SK-N-SH treated with all-trans-retinoic acid at 6 μM for 48 hours (cell line): Measurements from ENCODE around the gene IGSF5.

Experiments used
- ATAC-seq: fragments of 200-7000 bp; cut with Tn5 transposase; 3 replicates; pipeline ENCODE4 v1.9.1; 2020; ENCODE audit warnings: mild to moderate bottlenecking, moderate library complexity
- ARNTL ChIP-seq: fragments of 450-650 bp; formaldehyde crosslinking; IDR thresholded peaks from 2 replicates; pipeline ENCODE4 v1.5.0; 2020; ENCODE audit warnings: low read depth, mild to moderate bottlenecking, moderate library complexity, borderline replicate concordance
- CSDC2 ChIP-seq: fragments of 250-450 bp; sonication (Bioruptor Pico); IDR thresholded peaks from 2 replicates; pipeline ENCODE4 v1.5.0; 2020; ENCODE audit warnings: mild to moderate bottlenecking, moderate library complexity
- CSRNP3 ChIP-seq: fragments of 250-450 bp; sonication (Bioruptor Pico); IDR thresholded peaks from 2 replicates; pipeline ENCODE4 v1.5.1; 2021; ENCODE audit warnings: mild to moderate bottlenecking, moderate library complexity
- ESRRG ChIP-seq: fragments of 250-450 bp; sonication (Bioruptor Pico); IDR thresholded peaks from 2 replicates; pipeline ENCODE4 v1.6.1; 2021; ENCODE audit warnings: mild to moderate bottlenecking
- ISL1 ChIP-seq: fragments of 250-450 bp; sonication (Bioruptor Pico); IDR thresholded peaks from 2 replicates; pipeline ENCODE4 v2.1.2; 2022; ENCODE audit warnings: mild to moderate bottlenecking, moderate library complexity
- OSR1 ChIP-seq: fragments of 250-450 bp; sonication (Bioruptor Pico); IDR thresholded peaks from 2 replicates; pipeline ENCODE4 v1.8.0; 2022; ENCODE audit warnings: moderate library complexity, mild to moderate bottlenecking, inconsistent platforms
- POU6F1 ChIP-seq: fragments of 250-450 bp; sonication (Bioruptor Pico); IDR thresholded peaks from 2 replicates; pipeline ENCODE4 v1.8.0; 2021; ENCODE audit warnings: low read depth, mild to moderate bottlenecking, moderate library complexity, borderline replicate concordance
- PPARA ChIP-seq: fragments of 250-450 bp; sonication (Bioruptor Pico); IDR thresholded peaks from 2 replicates; pipeline ENCODE4 v1.5.0; 2020; ENCODE audit warnings: mild to moderate bottlenecking, borderline replicate concordance
- SNAI2 ChIP-seq: fragments of 250-450 bp; sonication (Bioruptor Pico); IDR thresholded peaks from 2 replicates; pipeline ENCODE4 v1.5.0; 2020; ENCODE audit warnings: mild to moderate bottlenecking, moderate library complexity
- TOX ChIP-seq: fragments of 250-450 bp; sonication (Bioruptor Pico); IDR thresholded peaks from 2 replicates; pipeline ENCODE4 v1.8.0; 2021; ENCODE audit warnings: mild to moderate bottlenecking, moderate library complexity, borderline replicate concordance
- ZFP3 ChIP-seq: fragments of 250-450 bp; sonication (Bioruptor Pico); IDR thresholded peaks from 2 replicates; pipeline ENCODE4 v1.5.0; 2020; ENCODE audit warnings: mild to moderate bottlenecking, moderate library complexity
- ZFP30 ChIP-seq: fragments of 450-650 bp; formaldehyde crosslinking; IDR thresholded peaks from 2 replicates; pipeline ENCODE4 v1.5.0; 2022; ENCODE audit warnings: mild to moderate bottlenecking, moderate library complexity
- ZNF70 ChIP-seq: fragments of 450-650 bp; formaldehyde crosslinking; IDR thresholded peaks from 2 replicates; pipeline ENCODE4 v1.5.0; 2020; ENCODE audit warnings: mild to moderate bottlenecking, moderate library complexity
- TF ChIP-seq, protein P1 (sequence below): fragments of 250-450 bp; sonication (Bioruptor Pico); IDR thresholded peaks from 2 replicates; pipeline ENCODE4 v1.5.1; 2020; ENCODE audit warnings: low read depth, mild to moderate bottlenecking, moderate library complexity
- TF ChIP-seq, protein P2 (sequence below): fragments of 250-450 bp; sonication (Bioruptor Pico); IDR thresholded peaks from 2 replicates; pipeline ENCODE4 v1.5.0; 2020; ENCODE audit warnings: mild to moderate bottlenecking, moderate library complexity
- TF ChIP-seq, protein P3 (sequence below): fragments of 250-450 bp; sonication (Bioruptor Pico); IDR thresholded peaks from 2 replicates; pipeline ENCODE4 v1.8.0; 2020; ENCODE audit warnings: mild to moderate bottlenecking, moderate library complexity, borderline replicate concordance

The IGSF5 gene

DNA sequence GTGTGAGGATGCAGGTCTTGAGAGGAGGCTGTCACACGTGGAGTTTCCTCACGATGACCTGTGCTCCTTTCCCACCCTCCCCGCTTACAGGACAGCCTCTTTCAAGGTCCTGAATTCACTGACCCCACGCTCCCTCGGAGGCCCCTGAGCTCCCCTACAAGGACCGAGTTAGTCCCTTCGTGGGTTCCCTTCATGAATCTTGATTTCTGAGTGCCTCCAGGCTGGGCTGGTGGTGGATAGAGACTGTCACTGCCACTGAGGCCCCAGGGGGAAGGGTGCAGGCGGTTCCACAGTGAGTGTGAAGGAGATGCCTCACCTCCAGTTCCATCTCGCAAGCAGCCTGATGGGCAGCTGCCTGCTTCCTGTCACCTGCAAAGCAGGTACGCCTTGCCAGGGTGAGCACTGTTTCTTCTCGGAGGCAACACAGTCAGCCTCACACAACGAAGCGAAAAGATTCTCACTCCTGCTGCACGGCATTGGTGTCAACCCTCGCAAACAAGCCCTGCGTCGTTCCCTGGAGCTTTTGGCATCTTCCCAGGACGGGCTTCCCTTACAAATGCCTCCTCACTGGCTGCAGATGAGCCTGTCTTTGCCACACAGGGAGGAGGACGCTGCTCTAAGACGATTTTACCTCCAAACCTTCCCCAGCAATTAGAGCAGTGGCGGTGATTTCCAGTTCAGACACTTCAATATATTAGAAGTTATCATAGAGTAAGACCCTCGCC is 95.6 kb downstream of the IGSF5 start:
- TF ChIP-seq, protein P1, sequence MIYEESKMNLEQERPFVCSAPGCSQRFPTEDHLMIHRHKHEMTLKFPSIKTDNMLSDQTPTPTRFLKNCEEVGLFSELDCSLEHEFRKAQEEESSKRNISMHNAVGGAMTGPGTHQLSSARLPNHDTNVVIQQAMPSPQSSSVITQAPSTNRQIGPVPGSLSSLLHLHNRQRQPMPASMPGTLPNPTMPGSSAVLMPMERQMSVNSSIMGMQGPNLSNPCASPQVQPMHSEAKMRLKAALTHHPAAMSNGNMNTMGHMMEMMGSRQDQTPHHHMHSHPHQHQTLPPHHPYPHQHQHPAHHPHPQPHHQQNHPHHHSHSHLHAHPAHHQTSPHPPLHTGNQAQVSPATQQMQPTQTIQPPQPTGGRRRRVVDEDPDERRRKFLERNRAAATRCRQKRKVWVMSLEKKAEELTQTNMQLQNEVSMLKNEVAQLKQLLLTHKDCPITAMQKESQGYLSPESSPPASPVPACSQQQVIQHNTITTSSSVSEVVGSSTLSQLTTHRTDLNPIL (CRISPR knock-in tag), result no peak
- no peak for TF ChIP-seq CSRNP3 (CRISPR knock-in tag)
- TF ChIP-seq ISL1, result no peak
- TF ChIP-seq, protein P2, sequence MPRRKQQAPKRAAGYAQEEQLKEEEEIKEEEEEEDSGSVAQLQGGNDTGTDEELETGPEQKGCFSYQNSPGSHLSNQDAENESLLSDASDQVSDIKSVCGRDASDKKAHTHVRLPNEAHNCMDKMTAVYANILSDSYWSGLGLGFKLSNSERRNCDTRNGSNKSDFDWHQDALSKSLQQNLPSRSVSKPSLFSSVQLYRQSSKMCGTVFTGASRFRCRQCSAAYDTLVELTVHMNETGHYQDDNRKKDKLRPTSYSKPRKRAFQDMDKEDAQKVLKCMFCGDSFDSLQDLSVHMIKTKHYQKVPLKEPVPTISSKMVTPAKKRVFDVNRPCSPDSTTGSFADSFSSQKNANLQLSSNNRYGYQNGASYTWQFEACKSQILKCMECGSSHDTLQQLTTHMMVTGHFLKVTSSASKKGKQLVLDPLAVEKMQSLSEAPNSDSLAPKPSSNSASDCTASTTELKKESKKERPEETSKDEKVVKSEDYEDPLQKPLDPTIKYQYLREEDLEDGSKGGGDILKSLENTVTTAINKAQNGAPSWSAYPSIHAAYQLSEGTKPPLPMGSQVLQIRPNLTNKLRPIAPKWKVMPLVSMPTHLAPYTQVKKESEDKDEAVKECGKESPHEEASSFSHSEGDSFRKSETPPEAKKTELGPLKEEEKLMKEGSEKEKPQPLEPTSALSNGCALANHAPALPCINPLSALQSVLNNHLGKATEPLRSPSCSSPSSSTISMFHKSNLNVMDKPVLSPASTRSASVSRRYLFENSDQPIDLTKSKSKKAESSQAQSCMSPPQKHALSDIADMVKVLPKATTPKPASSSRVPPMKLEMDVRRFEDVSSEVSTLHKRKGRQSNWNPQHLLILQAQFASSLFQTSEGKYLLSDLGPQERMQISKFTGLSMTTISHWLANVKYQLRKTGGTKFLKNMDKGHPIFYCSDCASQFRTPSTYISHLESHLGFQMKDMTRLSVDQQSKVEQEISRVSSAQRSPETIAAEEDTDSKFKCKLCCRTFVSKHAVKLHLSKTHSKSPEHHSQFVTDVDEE (CRISPR knock-in tag), result no peak
- TF ChIP-seq CSDC2, result no peak
- TF ChIP-seq, protein P3, sequence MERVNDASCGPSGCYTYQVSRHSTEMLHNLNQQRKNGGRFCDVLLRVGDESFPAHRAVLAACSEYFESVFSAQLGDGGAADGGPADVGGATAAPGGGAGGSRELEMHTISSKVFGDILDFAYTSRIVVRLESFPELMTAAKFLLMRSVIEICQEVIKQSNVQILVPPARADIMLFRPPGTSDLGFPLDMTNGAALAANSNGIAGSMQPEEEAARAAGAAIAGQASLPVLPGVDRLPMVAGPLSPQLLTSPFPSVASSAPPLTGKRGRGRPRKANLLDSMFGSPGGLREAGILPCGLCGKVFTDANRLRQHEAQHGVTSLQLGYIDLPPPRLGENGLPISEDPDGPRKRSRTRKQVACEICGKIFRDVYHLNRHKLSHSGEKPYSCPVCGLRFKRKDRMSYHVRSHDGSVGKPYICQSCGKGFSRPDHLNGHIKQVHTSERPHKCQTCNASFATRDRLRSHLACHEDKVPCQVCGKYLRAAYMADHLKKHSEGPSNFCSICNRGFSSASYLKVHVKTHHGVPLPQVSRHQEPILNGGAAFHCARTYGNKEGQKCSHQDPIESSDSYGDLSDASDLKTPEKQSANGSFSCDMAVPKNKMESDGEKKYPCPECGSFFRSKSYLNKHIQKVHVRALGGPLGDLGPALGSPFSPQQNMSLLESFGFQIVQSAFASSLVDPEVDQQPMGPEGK (CRISPR knock-in tag), result no peak
- no peak for TF ChIP-seq PPARA
- no peak for TF ChIP-seq POU6F1 (CRISPR knock-in tag)
- no peak for TF ChIP-seq ZFP3 (CRISPR knock-in tag)
- TF ChIP-seq ESRRG (CRISPR knock-in tag), result no peak
- TF ChIP-seq OSR1 (CRISPR knock-in tag), result no peak
- TF ChIP-seq ARNTL (CRISPR knock-in tag), result no peak
- TF ChIP-seq ZNF70, result no peak
- TF ChIP-seq, all 23 proteins: peak for 0

DNA sequence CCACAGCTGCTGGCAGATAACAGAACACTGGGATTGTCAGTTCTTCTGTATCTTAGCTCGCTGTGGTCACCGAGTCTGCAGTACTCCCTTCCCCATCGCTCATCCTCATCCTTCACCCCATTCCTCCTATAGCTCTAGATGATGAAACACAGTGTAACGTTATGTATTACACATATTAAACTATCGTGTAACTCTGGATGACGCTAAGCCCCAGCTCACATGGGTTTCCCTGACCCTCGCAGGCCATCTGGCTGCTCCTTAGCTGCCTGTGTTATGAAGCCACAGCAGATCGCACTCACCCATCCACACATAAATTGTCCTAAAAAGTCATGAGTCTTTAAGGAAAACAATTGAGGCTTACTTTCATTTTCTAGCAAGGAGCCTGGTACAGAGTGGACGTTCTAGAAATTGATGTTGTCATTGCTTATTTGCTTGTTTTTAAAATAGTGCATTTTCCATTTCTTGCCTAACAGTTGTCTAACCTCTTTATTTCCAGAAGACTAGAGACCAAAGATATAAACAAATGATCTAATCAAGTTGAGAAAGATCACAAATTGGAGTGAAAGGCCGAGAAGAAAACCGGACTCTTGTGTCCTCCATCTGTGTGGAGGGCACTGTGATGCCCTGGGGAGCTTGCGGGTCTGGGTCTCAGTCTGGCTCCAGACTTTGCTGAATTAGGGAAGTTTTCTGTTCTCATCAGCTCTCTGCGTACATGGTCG is 97.9 kb downstream of the IGSF5 start:
- ATAC-seq, result no peak
- TF ChIP-seq TOX (CRISPR knock-in tag) (no peak), ISL1 (no peak), OSR1 (CRISPR knock-in tag) (no peak), ZNF70 (no peak), ZFP30 (CRISPR knock-in tag) (no peak), SNAI2 (CRISPR knock-in tag) (no peak)
- TF ChIP-seq, protein P2 (CRISPR knock-in tag), result no peak
- TF ChIP-seq, protein P1 (CRISPR knock-in tag), result no peak

More for the DNA sequence above, 95.6 kb downstream of the IGSF5 start:
- no peak for ATAC-seq
